WTC11 (cell line): ENCODE results near the gene FLCN. TPM values are rescaled to one million over a fixed set of nuclear protein-coding genes. Genes with fewer than 3 reads are reported as not detected.

Source experiments
- ATAC-seq: fragments of 200-7000 bp; cut with Tn5 transposase; 2 replicates; pipeline ENCODE4 v1.10.0; 2021; ENCODE audit warnings: mild to moderate bottlenecking, moderate library complexity
- CTCF ChIA-PET: fragments of 300-600 bp; sonication (Branson Sonifier 250); formaldehyde crosslinking; loops from one replicate; lab custom pipeline; 2021; ENCODE audit warnings: antibody characterized with exemption; lab: Charles Lee
- POLR2A ChIA-PET: fragments of 350-600 bp; sonication (Branson Sonifier 250); formaldehyde crosslinking; loops from one replicate; lab custom pipeline; 2021; ENCODE audit warnings: antibody characterized with exemption; lab: Charles Lee
- DNase-seq: peaks from one replicate; pipeline ENCODE4 v3.0.0; 2021; ENCODE audit warnings: low spot score
- H3K27ac Mint-ChIP-seq: 2 replicates; pipeline ENCODE4 v1.8.0; 2021; ENCODE audit warnings: mixed read lengths
- H3K27me3 Mint-ChIP-seq: 2 replicates; pipeline ENCODE4 v1.8.0; 2021; ENCODE audit warnings: low read depth, mild to moderate bottlenecking, moderate library complexity, mixed read lengths
- H3K36me3 Mint-ChIP-seq: 2 replicates; pipeline ENCODE4 v1.8.0; 2021; ENCODE audit warnings: mixed read lengths
- H3K4me1 Mint-ChIP-seq: 2 replicates; pipeline ENCODE4 v1.8.0; 2022; ENCODE audit warnings: mixed read lengths
- H3K4me3 Mint-ChIP-seq: 2 replicates; pipeline ENCODE4 v1.8.0; 2021; ENCODE audit warnings: mild to moderate bottlenecking, moderate library complexity, mixed read lengths
- H3K9me3 Mint-ChIP-seq: 2 replicates; pipeline ENCODE4 v1.8.0; 2021; ENCODE audit warnings: mixed read lengths
- ELF4 ChIP-seq: sonication (generic); formaldehyde crosslinking; IDR thresholded peaks from 2 replicates; pipeline ENCODE4 v1.8.1; 2022; ENCODE audit warnings: low read depth, mild to moderate bottlenecking, moderate library complexity, missing genetic modification reagents
- ETV6 ChIP-seq: sonication (generic); formaldehyde crosslinking; IDR thresholded peaks from 2 replicates; pipeline ENCODE4 v1.8.1; 2022; ENCODE audit warnings: mild to moderate bottlenecking, missing genetic modification reagents
- FOXK1 ChIP-seq: sonication (generic); formaldehyde crosslinking; IDR thresholded peaks from 2 replicates; pipeline ENCODE4 v1.8.0; 2022; ENCODE audit warnings: mild to moderate bottlenecking, moderate library complexity, missing genetic modification reagents
- GRHL2 ChIP-seq: fragments of 250-450 bp; sonication (Bioruptor Pico); IDR thresholded peaks from 2 replicates; pipeline ENCODE4 v1.8.0; 2022; ENCODE audit warnings: mild to moderate bottlenecking, moderate library complexity; ENCODE audit not compliant: insufficient replicate concordance, severe bottlenecking
- IRF2 ChIP-seq: sonication (generic); formaldehyde crosslinking; IDR thresholded peaks from 2 replicates; pipeline ENCODE4 v1.8.0; 2022; ENCODE audit warnings: low read depth, missing genetic modification reagents, borderline replicate concordance
- MXD4 ChIP-seq: fragments of 250-450 bp; sonication (Bioruptor Pico); IDR thresholded peaks from 2 replicates; pipeline ENCODE4 v1.8.0; 2021; ENCODE audit warnings: mild to moderate bottlenecking, moderate library complexity, borderline replicate concordance
- NFYB ChIP-seq: sonication (generic); formaldehyde crosslinking; conservative IDR thresholded peaks from 2 replicates; pipeline ENCODE4 v1.8.0; 2022; ENCODE audit warnings: low read depth, missing genetic modification reagents
- NR1H2 ChIP-seq: sonication (generic); formaldehyde crosslinking; IDR thresholded peaks from 2 replicates; pipeline ENCODE4 v1.9.0; 2021; ENCODE audit warnings: mild to moderate bottlenecking, moderate library complexity, missing genetic modification reagents
- NR2C2 ChIP-seq: sonication (generic); formaldehyde crosslinking; IDR thresholded peaks from 2 replicates; pipeline ENCODE4 v1.8.0; 2022; ENCODE audit warnings: mild to moderate bottlenecking, missing genetic modification reagents
- OVOL2 ChIP-seq: fragments of 250-450 bp; sonication (Bioruptor Pico); IDR thresholded peaks from 2 replicates; pipeline ENCODE4 v1.9.0; 2021; ENCODE audit warnings: mild to moderate bottlenecking, borderline replicate concordance
- PRRX2 ChIP-seq: fragments of 250-450 bp; sonication (Bioruptor Pico); IDR thresholded peaks from 2 replicates; pipeline ENCODE4 v1.8.0; 2021; ENCODE audit warnings: mild to moderate bottlenecking
- RELA ChIP-seq: sonication (generic); formaldehyde crosslinking; IDR thresholded peaks from 2 replicates; pipeline ENCODE4 v1.8.1; 2022; ENCODE audit warnings: missing genetic modification reagents, mild to moderate bottlenecking, borderline replicate concordance
- SMAD4 ChIP-seq: sonication (generic); formaldehyde crosslinking; IDR thresholded peaks from 2 replicates; pipeline ENCODE4 v1.8.0; 2022; ENCODE audit warnings: mild to moderate bottlenecking, missing genetic modification reagents
- TEAD4 ChIP-seq: sonication (generic); formaldehyde crosslinking; IDR thresholded peaks from 2 replicates; pipeline ENCODE4 v1.8.0; 2022; ENCODE audit warnings: mild to moderate bottlenecking, missing genetic modification reagents
- ZNF263 ChIP-seq: sonication (generic); formaldehyde crosslinking; IDR thresholded peaks from 2 replicates; pipeline ENCODE4 v1.8.1; 2022; ENCODE audit warnings: low read depth, mild to moderate bottlenecking, moderate library complexity, missing genetic modification reagents
- ZNF423 ChIP-seq: fragments of 250-450 bp; sonication (Bioruptor Pico); IDR thresholded peaks from 2 replicates; pipeline ENCODE4 v2.1.2; 2022; ENCODE audit warnings: mild to moderate bottlenecking, moderate library complexity
- total RNA-seq: library from RNA; stranded (reverse); gene quantifications from 3 replicates; pipeline ENCODE4 v1.2.3, GENCODE V29; 2021
- TF ChIP-seq, protein P1 (sequence below): fragments of 250-450 bp; sonication (Bioruptor Pico); IDR thresholded peaks from 2 replicates; pipeline ENCODE4 v1.9.0; 2021; ENCODE audit warnings: mild to moderate bottlenecking, borderline replicate concordance
- TF ChIP-seq, protein P2 (sequence below): sonication (generic); formaldehyde crosslinking; IDR thresholded peaks from 2 replicates; pipeline ENCODE4 v1.8.0; 2023; ENCODE audit warnings: missing genetic modification reagents, mild to moderate bottlenecking, borderline replicate concordance
- TF ChIP-seq, protein P3 (sequence below): sonication (generic); formaldehyde crosslinking; IDR thresholded peaks from 2 replicates; pipeline ENCODE4 v1.8.1; 2022; ENCODE audit warnings: missing genetic modification reagents, borderline replicate concordance
- TF ChIP-seq, protein P4 (sequence below): sonication (generic); formaldehyde crosslinking; IDR thresholded peaks from 2 replicates; pipeline ENCODE4 v1.8.1; 2023; ENCODE audit warnings: mild to moderate bottlenecking, missing genetic modification reagents, moderate library complexity
- TF ChIP-seq, protein P5 (sequence below): sonication (generic); formaldehyde crosslinking; IDR thresholded peaks from 2 replicates; pipeline ENCODE4 v1.8.0; 2023; ENCODE audit warnings: mild to moderate bottlenecking, missing genetic modification reagents
- TF ChIP-seq, protein P6 (sequence below): sonication (generic); formaldehyde crosslinking; conservative IDR thresholded peaks from 2 replicates; pipeline ENCODE4 v1.8.1; 2022; ENCODE audit warnings: mild to moderate bottlenecking, missing genetic modification reagents

FLCN gene
- total RNA-seq, 1 experiment from 2014 or later, result 40.8 TPM

DNA sequence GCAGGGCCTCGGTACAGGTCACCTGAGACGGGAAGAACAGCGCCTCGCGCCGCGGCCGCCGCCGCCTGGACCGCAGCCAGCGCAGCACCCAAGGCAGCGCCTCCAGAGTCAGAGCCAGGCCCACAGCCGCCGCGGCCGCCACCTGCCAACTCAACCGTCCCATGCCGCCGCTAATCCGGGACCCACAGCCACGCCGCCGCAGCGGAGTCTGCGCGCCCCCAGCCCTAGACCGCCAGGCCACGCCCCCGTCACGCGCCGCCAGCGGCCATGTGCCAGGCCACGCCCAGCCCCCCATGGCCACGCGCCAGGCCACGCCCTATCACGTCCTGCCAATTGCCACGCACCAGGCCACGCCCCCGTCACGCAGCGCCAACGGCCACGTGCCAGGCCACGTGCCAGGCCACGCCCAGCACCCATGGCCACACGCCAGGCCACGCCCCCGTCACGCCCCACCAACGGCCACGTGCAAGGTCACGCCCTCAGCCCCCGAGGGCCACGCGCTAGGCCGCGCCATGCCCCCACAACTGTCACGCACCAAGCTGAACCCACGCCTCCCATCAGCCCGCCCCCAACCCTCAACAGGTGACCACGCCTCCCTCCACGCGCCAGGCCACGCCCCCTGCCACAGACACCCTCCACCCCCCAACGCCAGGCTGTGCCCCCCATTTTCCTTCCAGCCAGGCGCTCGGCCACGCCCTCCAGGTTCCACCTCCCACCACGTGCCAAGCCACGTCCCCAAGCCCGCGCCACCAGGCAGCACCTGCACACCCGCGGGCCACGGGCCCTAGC lies 30.6 kb downstream of the FLCN start, which contains the start of gene PLD6:
PLD6 (minus strand) TSS at position 210 of the 789 bp plus-strand sequence; CDS start at position 163, 47 bp downstream.
- Mint-ChIP-seq H3K27ac (no peak within 1 kb of the TSS), H3K9me3 (no peaks in the 10 kb centered on the region), H3K27me3 (peaks cover 7% of the 10 kb centered on the region), H3K4me1 (no peaks in the 10 kb centered on the region), H3K36me3 (no peaks in the 10 kb centered on the region), H3K4me3 (peak within 1 kb of the TSS; percentile 68)
- POLR2A ChIA-PET, result no interaction called here
- CTCF ChIA-PET, result interaction anchor here (1.7 to 3.2 kb wide), 2 partner anchors 64 to 215 kb away, joined by 7 to 14 read pairs; no protein-coding TSS in a partner anchor
- ATAC-seq, result peak; percentile 56
- peak; percentile 70 for DNase-seq
- TF ChIP-seq, protein P1, sequence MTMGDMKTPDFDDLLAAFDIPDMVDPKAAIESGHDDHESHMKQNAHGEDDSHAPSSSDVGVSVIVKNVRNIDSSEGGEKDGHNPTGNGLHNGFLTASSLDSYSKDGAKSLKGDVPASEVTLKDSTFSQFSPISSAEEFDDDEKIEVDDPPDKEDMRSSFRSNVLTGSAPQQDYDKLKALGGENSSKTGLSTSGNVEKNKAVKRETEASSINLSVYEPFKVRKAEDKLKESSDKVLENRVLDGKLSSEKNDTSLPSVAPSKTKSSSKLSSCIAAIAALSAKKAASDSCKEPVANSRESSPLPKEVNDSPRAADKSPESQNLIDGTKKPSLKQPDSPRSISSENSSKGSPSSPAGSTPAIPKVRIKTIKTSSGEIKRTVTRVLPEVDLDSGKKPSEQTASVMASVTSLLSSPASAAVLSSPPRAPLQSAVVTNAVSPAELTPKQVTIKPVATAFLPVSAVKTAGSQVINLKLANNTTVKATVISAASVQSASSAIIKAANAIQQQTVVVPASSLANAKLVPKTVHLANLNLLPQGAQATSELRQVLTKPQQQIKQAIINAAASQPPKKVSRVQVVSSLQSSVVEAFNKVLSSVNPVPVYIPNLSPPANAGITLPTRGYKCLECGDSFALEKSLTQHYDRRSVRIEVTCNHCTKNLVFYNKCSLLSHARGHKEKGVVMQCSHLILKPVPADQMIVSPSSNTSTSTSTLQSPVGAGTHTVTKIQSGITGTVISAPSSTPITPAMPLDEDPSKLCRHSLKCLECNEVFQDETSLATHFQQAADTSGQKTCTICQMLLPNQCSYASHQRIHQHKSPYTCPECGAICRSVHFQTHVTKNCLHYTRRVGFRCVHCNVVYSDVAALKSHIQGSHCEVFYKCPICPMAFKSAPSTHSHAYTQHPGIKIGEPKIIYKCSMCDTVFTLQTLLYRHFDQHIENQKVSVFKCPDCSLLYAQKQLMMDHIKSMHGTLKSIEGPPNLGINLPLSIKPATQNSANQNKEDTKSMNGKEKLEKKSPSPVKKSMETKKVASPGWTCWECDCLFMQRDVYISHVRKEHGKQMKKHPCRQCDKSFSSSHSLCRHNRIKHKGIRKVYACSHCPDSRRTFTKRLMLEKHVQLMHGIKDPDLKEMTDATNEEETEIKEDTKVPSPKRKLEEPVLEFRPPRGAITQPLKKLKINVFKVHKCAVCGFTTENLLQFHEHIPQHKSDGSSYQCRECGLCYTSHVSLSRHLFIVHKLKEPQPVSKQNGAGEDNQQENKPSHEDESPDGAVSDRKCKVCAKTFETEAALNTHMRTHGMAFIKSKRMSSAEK (CRISPR knock-in tag), result no peak
- no peak for TF ChIP-seq ZNF423 (CRISPR knock-in tag)
- TF ChIP-seq ETV6 (CRISPR knock-in tag), result 0 out of 2 replicates have a peak, but pooled peaks have one; percentile 34
- TF ChIP-seq FOXK1 (CRISPR knock-in tag), result peak; percentile 57
- TF ChIP-seq, protein P2, sequence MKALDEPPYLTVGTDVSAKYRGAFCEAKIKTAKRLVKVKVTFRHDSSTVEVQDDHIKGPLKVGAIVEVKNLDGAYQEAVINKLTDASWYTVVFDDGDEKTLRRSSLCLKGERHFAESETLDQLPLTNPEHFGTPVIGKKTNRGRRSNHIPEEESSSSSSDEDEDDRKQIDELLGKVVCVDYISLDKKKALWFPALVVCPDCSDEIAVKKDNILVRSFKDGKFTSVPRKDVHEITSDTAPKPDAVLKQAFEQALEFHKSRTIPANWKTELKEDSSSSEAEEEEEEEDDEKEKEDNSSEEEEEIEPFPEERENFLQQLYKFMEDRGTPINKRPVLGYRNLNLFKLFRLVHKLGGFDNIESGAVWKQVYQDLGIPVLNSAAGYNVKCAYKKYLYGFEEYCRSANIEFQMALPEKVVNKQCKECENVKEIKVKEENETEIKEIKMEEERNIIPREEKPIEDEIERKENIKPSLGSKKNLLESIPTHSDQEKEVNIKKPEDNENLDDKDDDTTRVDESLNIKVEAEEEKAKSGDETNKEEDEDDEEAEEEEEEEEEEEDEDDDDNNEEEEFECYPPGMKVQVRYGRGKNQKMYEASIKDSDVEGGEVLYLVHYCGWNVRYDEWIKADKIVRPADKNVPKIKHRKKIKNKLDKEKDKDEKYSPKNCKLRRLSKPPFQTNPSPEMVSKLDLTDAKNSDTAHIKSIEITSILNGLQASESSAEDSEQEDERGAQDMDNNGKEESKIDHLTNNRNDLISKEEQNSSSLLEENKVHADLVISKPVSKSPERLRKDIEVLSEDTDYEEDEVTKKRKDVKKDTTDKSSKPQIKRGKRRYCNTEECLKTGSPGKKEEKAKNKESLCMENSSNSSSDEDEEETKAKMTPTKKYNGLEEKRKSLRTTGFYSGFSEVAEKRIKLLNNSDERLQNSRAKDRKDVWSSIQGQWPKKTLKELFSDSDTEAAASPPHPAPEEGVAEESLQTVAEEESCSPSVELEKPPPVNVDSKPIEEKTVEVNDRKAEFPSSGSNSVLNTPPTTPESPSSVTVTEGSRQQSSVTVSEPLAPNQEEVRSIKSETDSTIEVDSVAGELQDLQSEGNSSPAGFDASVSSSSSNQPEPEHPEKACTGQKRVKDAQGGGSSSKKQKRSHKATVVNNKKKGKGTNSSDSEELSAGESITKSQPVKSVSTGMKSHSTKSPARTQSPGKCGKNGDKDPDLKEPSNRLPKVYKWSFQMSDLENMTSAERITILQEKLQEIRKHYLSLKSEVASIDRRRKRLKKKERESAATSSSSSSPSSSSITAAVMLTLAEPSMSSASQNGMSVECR (CRISPR knock-in tag), result no peak
- TF ChIP-seq, protein P3, sequence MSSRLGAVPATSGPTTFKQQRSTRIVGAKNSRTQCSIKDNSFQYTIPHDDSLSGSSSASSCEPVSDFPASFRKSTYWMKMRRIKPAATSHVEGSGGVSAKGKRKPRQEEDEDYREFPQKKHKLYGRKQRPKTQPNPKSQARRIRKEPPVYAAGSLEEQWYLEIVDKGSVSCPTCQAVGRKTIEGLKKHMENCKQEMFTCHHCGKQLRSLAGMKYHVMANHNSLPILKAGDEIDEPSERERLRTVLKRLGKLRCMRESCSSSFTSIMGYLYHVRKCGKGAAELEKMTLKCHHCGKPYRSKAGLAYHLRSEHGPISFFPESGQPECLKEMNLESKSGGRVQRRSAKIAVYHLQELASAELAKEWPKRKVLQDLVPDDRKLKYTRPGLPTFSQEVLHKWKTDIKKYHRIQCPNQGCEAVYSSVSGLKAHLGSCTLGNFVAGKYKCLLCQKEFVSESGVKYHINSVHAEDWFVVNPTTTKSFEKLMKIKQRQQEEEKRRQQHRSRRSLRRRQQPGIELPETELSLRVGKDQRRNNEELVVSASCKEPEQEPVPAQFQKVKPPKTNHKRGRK, result no peak
- TF ChIP-seq IRF2 (CRISPR knock-in tag), result no peak
- no peak for TF ChIP-seq SMAD4 (CRISPR knock-in tag)
- no peak for TF ChIP-seq NR1H2 (CRISPR knock-in tag)
- TF ChIP-seq MXD4 (CRISPR knock-in tag), result no peak
- TF ChIP-seq RELA, result no peak
- no peak for TF ChIP-seq NR2C2 (CRISPR knock-in tag)
- no peak for TF ChIP-seq TEAD4
- TF ChIP-seq OVOL2 (CRISPR knock-in tag), result no peak
- TF ChIP-seq NFYB, result 0 out of 2 replicates have a peak, but pooled peaks have one; percentile 15
- TF ChIP-seq, protein P4, sequence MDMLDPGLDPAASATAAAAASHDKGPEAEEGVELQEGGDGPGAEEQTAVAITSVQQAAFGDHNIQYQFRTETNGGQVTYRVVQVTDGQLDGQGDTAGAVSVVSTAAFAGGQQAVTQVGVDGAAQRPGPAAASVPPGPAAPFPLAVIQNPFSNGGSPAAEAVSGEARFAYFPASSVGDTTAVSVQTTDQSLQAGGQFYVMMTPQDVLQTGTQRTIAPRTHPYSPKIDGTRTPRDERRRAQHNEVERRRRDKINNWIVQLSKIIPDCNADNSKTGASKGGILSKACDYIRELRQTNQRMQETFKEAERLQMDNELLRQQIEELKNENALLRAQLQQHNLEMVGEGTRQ (CRISPR knock-in tag), result peak; percentile 88
- TF ChIP-seq, protein P5, sequence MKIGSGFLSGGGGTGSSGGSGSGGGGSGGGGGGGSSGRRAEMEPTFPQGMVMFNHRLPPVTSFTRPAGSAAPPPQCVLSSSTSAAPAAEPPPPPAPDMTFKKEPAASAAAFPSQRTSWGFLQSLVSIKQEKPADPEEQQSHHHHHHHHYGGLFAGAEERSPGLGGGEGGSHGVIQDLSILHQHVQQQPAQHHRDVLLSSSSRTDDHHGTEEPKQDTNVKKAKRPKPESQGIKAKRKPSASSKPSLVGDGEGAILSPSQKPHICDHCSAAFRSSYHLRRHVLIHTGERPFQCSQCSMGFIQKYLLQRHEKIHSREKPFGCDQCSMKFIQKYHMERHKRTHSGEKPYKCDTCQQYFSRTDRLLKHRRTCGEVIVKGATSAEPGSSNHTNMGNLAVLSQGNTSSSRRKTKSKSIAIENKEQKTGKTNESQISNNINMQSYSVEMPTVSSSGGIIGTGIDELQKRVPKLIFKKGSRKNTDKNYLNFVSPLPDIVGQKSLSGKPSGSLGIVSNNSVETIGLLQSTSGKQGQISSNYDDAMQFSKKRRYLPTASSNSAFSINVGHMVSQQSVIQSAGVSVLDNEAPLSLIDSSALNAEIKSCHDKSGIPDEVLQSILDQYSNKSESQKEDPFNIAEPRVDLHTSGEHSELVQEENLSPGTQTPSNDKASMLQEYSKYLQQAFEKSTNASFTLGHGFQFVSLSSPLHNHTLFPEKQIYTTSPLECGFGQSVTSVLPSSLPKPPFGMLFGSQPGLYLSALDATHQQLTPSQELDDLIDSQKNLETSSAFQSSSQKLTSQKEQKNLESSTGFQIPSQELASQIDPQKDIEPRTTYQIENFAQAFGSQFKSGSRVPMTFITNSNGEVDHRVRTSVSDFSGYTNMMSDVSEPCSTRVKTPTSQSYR, result no peak
- no peak for TF ChIP-seq GRHL2 (CRISPR knock-in tag)
- TF ChIP-seq, protein P6, sequence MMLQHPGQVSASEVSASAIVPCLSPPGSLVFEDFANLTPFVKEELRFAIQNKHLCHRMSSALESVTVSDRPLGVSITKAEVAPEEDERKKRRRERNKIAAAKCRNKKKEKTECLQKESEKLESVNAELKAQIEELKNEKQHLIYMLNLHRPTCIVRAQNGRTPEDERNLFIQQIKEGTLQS, result no peak
- peak; percentile 87 for TF ChIP-seq PRRX2
- 0 out of 2 replicates have a peak, but pooled peaks have one; percentile 59 for TF ChIP-seq ELF4
- TF ChIP-seq ZNF263 (CRISPR knock-in tag), result no peak
